ENCODE data around the gene ATP11B. TPM values are rescaled to one million over a fixed set of nuclear protein-coding genes. Genes with fewer than 3 reads are reported as not detected.

The ATP11B gene
- total RNA-seq, 1 donor from 2014 or later = 59.0 TPM

- no peaks in the 10 kb centered on the region for H3F3A ChIP-seq (ENCODE audit: low read depth)
- no peak overlapping the region for H3K9ac ChIP-seq
- DNase-seq (ENCODE audit: low spot score) = no peak
- no peak overlapping the region for H2AFZ ChIP-seq (replicated peaks)
- peaks cover 17% of the 10 kb centered on the region for H3K36me3 Mint-ChIP-seq
- H3K4me1 ChIP-seq = no peaks in the 10 kb centered on the region
- H3K4me1 Mint-ChIP-seq = no peaks in the 10 kb centered on the region
- no peak overlapping the region for H3K4me2 ChIP-seq
- no peak for TF ChIP-seq CTCF (IDR thresholded peaks at IDR 0.05)
- TF ChIP-seq EZH2 (IDR thresholded peaks at IDR 0.05) = no peak
- TF ChIP-seq EZH2phosphoT487 (IDR thresholded peaks at IDR 0.05) = no peak
- H3K27ac Mint-ChIP-seq = no peak overlapping the region
- H3K4me3 ChIP-seq = no peak overlapping the region
- no peaks in the 10 kb centered on the region for H3K36me3 ChIP-seq
- no peaks in the 10 kb centered on the region for H3K27me3 ChIP-seq
- no peak overlapping the region for H3K4me3 Mint-ChIP-seq
- H3K79me2 ChIP-seq (ENCODE audit: low read depth) = no peaks in the 10 kb centered on the region
- no peaks in the 10 kb centered on the region for H4K20me1 ChIP-seq (ENCODE audit: low read depth)
- H3K9me3 ChIP-seq (ENCODE audit: low read depth) = no peaks in the 10 kb centered on the region
- no peak overlapping the region for H3K27ac ChIP-seq
- no peaks in the 10 kb centered on the region for H3K9me3 Mint-ChIP-seq
- H3K27me3 Mint-ChIP-seq (ENCODE audit: insufficient read depth, low read depth) = peaks cover 2% of the 10 kb centered on the region
Measured at GRCh38 chr3:182855076-182855475, 61.8 kb downstream of the ATP11B start.

- Mint-ChIP-seq H3K4me1 (no peaks in the 10 kb centered on the region), H3K27ac (no peak overlapping the region), H3K4me3 (no peak overlapping the region), H3K27me3 (ENCODE audit: insufficient read depth, low read depth) (no peaks in the 10 kb centered on the region), H3K36me3 (peaks cover 9% of the 10 kb centered on the region), H3K9me3 (no peaks in the 10 kb centered on the region)
- no peak overlapping the region for H3K4me2 ChIP-seq
- no peaks in the 10 kb centered on the region for H3K4me1 ChIP-seq
- H4K20me1 ChIP-seq (ENCODE audit: low read depth) = no peaks in the 10 kb centered on the region
- no peaks in the 10 kb centered on the region for H3K9me3 ChIP-seq (ENCODE audit: low read depth)
- no peaks in the 10 kb centered on the region for H3K27me3 ChIP-seq
- H3K4me3 ChIP-seq = no peak overlapping the region
- no peaks in the 10 kb centered on the region for H3K36me3 ChIP-seq
- H3K27ac ChIP-seq = no peak overlapping the region
- H3F3A ChIP-seq (ENCODE audit: low read depth) = no peaks in the 10 kb centered on the region
- TF ChIP-seq CTCF (IDR thresholded peaks at IDR 0.05) (no peak), EZH2 (IDR thresholded peaks at IDR 0.05) (no peak), EZH2phosphoT487 (IDR thresholded peaks at IDR 0.05) (no peak)
- H2AFZ ChIP-seq (replicated peaks) = no peak overlapping the region
- DNase-seq (ENCODE audit: low spot score) = no peak
- H3K79me2 ChIP-seq (ENCODE audit: low read depth) = no peaks in the 10 kb centered on the region
- H3K9ac ChIP-seq = no peak overlapping the region
Measured at GRCh38 chr3:182861348-182861747, 68.0 kb downstream of the ATP11B start.

- Histone ChIP-seq H3K4me3 (no peak overlapping the region), H3K4me1 (no peaks in the 10 kb centered on the region), H4K20me1 (ENCODE audit: low read depth) (no peaks in the 10 kb centered on the region), H3K27me3 (no peaks in the 10 kb centered on the region), H3K27ac (no peak overlapping the region), H3K4me2 (no peak overlapping the region), H3K9me3 (ENCODE audit: low read depth) (no peaks in the 10 kb centered on the region), H3F3A (ENCODE audit: low read depth) (no peaks in the 10 kb centered on the region), H3K79me2 (ENCODE audit: low read depth) (no peaks in the 10 kb centered on the region), H2AFZ (replicated peaks) (no peak overlapping the region), H3K9ac (no peak overlapping the region), H3K36me3 (no peaks in the 10 kb centered on the region)
- H3K4me3 Mint-ChIP-seq = no peak overlapping the region
- TF ChIP-seq CTCF (IDR thresholded peaks at IDR 0.05) (no peak), EZH2phosphoT487 (IDR thresholded peaks at IDR 0.05) (no peak), EZH2 (IDR thresholded peaks at IDR 0.05) (no peak)
- H3K27me3 Mint-ChIP-seq (ENCODE audit: insufficient read depth, low read depth) = no peaks in the 10 kb centered on the region
- H3K36me3 Mint-ChIP-seq = peaks cover 9% of the 10 kb centered on the region
- H3K9me3 Mint-ChIP-seq = no peaks in the 10 kb centered on the region
- H3K27ac Mint-ChIP-seq = no peak overlapping the region
- DNase-seq (ENCODE audit: low spot score) = no peak
- no peaks in the 10 kb centered on the region for H3K4me1 Mint-ChIP-seq
Measured at GRCh38 chr3:182862159-182862860, 69.0 kb downstream of the ATP11B start.
